Stimulated activated CD4-positive, alpha-beta T cell treated with anti-CD3 and anti-CD28 coated beads, TNF-alpha, amount 100 ng/mL, for 1 hour (primary cell): Measurements from ENCODE around the gene LAMTOR3.

Experiments
- DNase-seq, 3 donors: peaks; one replicate each; pipeline ENCODE4 v3.0.0-alpha.2; 2020; ENCODE audit warnings: low read depth in 3 of 3, low spot score in 1 of 3

The LAMTOR3 gene, protein sequence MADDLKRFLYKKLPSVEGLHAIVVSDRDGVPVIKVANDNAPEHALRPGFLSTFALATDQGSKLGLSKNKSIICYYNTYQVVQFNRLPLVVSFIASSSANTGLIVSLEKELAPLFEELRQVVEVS

DNA sequence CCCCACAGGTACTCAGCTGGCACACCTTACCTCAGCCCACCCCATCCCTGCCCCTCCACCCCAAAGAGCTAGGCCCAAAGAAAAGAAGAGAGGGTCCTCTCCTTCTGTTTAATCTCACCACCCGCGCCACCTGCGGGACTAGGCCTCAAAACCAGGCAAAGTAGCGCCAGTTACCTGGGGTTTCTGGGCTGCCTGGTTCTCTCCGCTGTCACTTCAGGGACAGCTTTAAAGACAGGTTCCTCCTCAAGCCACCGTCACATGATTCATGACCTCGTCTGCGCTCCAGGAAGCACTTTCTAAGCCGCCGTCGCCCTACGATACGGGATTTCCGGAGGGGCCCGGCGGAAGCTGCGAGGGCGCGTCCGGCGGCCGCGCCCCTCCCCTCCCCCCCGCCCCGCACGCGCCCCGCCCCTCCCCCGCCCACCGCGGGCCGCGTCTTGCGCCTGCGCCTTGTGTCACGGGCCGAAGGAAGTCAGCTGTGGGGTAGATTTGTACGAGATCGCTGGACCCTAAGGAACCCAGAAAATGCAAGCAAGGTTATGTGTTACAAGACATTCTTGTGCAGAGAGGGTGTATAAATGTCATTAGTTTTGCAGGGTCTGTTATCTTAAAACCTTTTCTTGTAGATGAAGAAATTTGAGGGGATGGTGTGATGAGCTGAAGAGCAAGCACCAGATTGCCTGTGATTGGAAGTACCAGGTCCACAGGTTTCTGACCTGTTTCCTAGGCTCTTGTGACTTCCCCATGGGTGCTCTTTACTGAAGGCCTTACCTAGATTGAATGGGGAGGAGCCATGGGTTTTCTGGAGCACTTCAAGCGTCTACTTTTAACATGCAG, at the start of gene LAMTOR3:
Gene LAMTOR3 (minus strand): TSS at position 267 of the 837 bp plus-strand sequence. CDS start 464 bp downstream, outside the sequence.
- peak; percentile 68 to 83 (median 75) for DNase-seq

DNA sequence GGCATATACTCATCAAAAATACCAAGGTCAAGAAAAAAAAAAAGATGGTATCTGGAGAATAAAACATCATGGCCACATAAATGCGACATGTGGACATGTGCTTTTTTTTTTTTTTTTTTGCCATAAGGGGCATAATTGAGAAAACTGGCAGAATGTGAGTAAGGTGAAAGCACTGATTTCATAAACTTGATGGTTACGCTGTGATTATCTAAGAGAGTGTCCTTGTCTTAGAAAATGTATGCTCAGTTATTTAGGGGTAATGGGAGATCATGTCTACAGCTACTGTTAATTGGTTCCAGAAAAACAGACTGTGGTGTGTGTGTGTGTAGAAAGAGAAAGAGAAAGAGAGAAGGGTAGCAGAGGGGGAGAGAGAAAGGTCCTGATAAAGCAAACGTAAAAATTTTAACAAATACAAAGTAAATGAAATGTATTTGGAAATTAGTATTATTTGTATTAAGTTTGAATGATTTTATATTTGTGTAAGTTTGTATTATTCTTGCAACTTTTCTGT, 44.1 kb upstream of the LAMTOR3 start:
- no peak for DNase-seq

DNA sequence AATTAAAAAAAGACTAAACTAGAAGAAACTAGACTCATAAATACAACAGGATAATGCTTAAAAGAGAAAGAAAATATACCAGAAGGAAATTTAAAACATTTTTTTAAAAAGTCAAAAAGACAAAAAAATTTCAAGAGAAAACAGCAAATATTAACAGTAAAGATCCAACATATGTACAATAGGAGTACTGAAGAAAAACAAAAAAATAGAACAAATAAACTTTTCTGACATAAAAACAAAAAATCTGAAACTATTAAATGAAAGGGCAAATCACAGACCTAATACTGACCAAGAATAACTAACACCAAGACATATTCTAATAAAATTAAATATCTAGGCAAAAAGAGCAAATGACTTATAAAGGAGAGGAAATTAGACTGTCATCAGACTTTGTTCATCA, 40.7 kb upstream of the LAMTOR3 start:
- no peak for DNase-seq

DNA sequence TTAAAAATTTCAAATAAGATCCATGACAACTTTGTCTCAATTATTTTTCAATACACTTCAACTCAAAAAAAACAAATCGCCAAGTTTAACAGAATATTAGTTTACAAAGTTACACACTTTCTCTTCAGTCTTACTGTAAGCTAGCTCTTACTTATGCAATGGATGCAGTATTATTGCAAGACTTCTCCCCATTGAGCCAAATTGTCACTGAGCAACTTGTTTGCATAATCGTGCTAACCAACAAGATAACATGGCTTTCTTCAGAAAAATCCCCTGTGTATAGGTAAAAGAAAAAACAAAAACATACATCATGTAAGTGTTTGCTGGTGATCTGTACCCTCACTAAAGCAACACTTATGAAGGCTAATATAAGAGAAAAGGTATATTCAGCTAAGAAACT, 33.3 kb upstream of the LAMTOR3 start:
- no peak for DNase-seq

- no peak for DNase-seq
Measured at GRCh38 chr4:99921174-99921573, 26.9 kb upstream of the LAMTOR3 start.

DNA sequence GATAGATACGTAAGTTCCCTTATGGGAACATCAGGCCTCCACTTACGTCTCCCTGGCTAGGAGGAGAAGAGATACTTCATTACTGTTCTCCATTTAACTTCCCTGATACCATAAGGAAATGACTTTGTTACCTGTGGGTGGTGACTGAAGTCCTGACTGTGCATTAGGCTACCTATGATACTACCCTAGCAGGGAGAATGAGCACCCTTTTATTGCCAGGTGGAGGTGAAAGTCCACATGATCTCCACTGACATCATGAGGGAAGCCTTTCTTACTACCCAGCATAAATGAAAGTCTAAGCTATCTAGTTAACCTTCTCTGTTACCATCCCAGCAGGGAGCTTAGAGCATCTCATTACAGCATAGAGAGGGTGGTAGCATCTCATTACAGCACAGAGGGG, 24.4 kb upstream of the LAMTOR3 start:
- DNase-seq, result no peak

GRCh38 chr4:99917575-99917974, 23.3 kb upstream of the LAMTOR3 start:
- DNase-seq, result no peak

DNA sequence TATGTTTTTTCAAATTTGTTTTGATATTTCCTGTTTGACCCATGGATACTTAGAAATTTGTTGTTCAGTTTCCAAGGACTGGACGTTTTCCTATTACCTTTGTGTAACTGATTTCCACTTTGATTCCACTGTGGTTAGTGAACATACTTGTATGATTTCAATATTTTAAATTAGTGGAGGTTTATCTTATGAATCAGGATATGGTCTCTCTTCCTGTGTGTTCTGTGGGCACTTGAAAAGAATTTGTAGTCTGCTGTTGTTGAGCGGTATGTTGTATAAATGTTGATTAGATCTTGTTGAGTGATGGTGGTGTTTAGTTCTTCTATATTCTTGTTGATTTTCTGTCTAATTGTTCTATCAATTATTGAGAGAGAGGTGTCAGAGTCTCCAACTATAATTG, 21.2 kb upstream of the LAMTOR3 start:
- DNase-seq, result no peak

GRCh38 chr4:99894998-99895397, 771 bp upstream of the LAMTOR3 start:
- no peak for DNase-seq

GRCh38 chr4:99893839-99894160, 427 bp downstream of the LAMTOR3 start:
- DNase-seq, result no peak

GRCh38 chr4:99893029-99893428, 1.2 kb downstream of the LAMTOR3 start:
- DNase-seq, result no peak

DNA sequence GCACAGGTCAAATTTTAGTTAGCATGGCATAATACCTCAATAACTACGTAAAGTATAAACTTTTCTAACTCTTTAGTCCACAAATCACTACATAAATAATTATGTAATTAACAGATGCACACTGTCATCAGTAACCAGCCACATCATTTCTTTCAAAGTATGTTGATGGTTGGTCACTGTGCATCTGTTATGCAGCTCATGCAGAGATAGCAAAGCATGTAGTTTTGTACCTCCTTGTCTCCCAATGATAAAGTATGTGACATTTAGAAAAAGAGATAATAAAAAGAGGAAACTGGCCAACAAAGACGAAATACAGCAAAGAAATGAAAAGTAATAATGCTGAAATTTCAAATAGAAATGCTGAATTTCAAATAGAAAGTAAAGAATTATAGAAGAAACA, 2.9 kb downstream of the LAMTOR3 start:
- DNase-seq, result no peak

DNA sequence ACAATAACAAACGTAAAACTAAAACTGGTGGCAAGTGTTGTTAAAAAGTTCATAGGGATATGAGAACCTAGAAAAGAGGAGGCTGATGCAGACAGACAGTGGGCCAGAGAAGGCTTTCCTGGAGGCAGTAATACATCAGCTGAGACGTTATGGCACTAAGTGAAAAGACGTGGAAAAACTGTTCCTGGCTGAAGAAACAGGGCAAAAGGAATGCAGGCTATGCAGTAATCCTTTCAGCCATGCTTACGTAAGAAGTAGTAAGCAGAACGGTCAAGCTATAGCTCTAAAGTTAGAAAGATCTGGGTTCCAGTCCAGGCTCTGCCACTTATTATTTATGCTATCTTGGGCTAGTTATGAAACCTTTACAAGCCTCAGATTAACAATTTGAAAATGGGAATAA, 6.4 kb downstream of the LAMTOR3 start:
- DNase-seq, result no peak

DNA sequence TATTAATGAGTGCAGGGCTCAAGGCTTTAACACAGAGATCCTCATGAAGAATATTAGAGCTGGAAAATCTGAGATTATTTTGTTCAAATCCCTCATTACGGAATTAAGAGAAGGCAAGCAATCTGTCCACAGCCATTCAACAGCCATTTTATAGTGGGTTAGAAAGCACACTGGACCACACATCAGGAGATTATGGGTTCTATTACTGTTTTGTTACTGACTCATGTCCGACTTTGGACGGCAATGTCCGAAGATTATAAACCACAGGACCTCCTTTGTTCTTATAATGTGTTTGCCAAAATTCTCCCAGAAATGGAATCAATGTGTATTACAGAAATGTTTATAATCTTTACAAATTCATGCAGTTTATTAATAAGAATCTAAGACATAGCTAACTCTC, 8.1 kb downstream of the LAMTOR3 start:
- DNase-seq, result no peak

DNA sequence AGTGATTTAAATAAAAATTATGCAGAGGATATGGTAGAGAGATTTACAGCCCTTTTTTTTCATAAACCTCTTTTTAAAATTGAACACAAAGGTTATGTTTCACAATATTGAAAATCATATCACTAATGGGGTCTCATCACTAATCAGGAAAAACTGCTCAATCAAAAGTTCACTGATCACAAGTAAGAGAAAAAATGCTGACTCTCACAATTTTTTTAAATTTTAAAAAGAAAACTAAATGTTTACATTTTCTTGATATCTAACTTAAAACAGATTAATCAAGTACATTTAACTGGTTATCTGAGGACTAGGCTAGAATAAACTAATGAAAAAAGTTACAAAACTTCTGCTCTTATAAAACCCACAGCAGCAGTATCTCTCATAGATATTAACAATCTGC, 8.5 kb downstream of the LAMTOR3 start:
- DNase-seq, result no peak

DNA sequence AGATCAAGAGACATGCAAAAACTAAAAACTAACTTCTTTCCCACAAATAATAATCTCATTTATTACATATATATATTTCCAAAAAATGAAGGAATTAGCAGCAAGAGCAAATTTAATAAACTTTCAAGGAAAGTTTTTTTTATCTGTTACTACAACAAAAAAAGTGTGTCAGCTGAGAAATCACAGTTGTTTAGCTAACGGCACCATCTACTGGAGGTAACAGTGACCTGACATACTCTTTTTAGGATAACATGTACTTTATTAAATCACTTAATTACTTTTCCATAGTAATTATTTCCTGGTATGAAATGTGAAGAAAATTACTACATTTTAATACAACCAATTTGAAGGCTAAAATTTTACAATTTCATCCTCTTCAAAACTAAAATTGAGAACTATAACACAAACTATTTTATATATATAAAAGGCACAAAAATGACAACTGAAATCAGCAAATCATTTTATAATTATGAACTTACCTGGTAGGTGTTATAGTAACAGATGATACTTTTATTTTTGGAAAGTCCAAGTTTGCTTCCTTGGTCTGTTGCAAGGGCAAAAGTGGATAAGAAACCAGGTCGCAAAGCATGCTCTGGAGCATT, 9.1 kb downstream of the LAMTOR3 start:
- no peak for DNase-seq

GRCh38 chr4:99879458-99879857, 14.8 kb downstream of the LAMTOR3 start:
- no peak for DNase-seq

- no peak for DNase-seq
Measured at GRCh38 chr4:99878604-99879003, 15.6 kb downstream of the LAMTOR3 start.

GRCh38 chr4:99876946-99877345, 17.3 kb downstream of the LAMTOR3 start:
- no peak for DNase-seq

- no peak for DNase-seq
Measured at GRCh38 chr4:99875071-99875470, 19.2 kb downstream of the LAMTOR3 start.

GRCh38 chr4:99872570-99872969, 21.7 kb downstream of the LAMTOR3 start:
- no peak for DNase-seq

- DNase-seq, result no peak
Measured at GRCh38 chr4:99868126-99868596, 26.1 kb downstream of the LAMTOR3 start.
